Gastroesophageal sphincter (tissue), 3 donors: Measurements from ENCODE around the gene MSX1.

Experiments used
- CTCF ChIP-seq, 4 experiments: fragments of 200-600 bp in 2 of 4; fragments of 450-650 bp in 2 of 4; sonication (generic) in 1 of 4; IDR thresholded peaks; one replicate each; pipeline ENCODE4 v1.5.1; 2017 to 2019; ENCODE audit warnings: antibody characterized with exemption in 4 of 4, mild to moderate bottlenecking in 2 of 4, moderate library complexity in 2 of 4
- POLR2AphosphoS5 ChIP-seq: sonication (generic); formaldehyde crosslinking; IDR thresholded peaks from one replicate; pipeline ENCODE4 v1.6.1; 2017; ENCODE audit warnings: antibody characterized with exemption

- no peak for TF ChIP-seq CTCF (IDR thresholded peaks at IDR 0.05)
- no peak for TF ChIP-seq POLR2AphosphoS5
These were observed 15.7 kb downstream of the MSX1 start for GRCh38 chr4:4875147-4875546.
